Natural killer cell (primary cell): ENCODE data around the gene KLHL30. TPM values are rescaled to one million over a fixed set of nuclear protein-coding genes. Genes with fewer than 3 reads are reported as not detected.

Source experiments
- ATAC-seq, 3 donors: fragments of 150-1000 bp in 2 of 3; fragments of 200-7000 bp in 1 of 3; cut with Tn5 transposase; 1 replicate in 1 of 3; 2 replicates in 2 of 3; pipeline ENCODE4 v1.10.0; 2021; ENCODE audit warnings: mild to moderate bottlenecking in 2 of 3, moderate library complexity in 2 of 3
- DNase-seq, 2 donors: peaks; one replicate each; pipeline versions ENCODE4 v3.0.0 to v3.0.0-alpha.2; 2013 to 2021; ENCODE audit warnings: mixed read lengths in 1 of 2
- H3K27ac ChIP-seq: one replicate; pipeline ENCODE4 v1.5.1; 2013; ENCODE audit warnings: mild to moderate bottlenecking, low read length
- H3K27me3 ChIP-seq: one replicate; pipeline ENCODE4 v1.6.1; 2013; ENCODE audit warnings: low read length; ENCODE audit not compliant: control insufficient read depth, insufficient read depth
- H3K36me3 ChIP-seq: one replicate; pipeline ENCODE4 v1.6.1; 2013; ENCODE audit warnings: low read length; ENCODE audit not compliant: control insufficient read depth, insufficient read depth
- H3K4me1 ChIP-seq: one replicate; pipeline ENCODE4 v1.6.1; 2013; ENCODE audit warnings: low read length; ENCODE audit not compliant: control insufficient read depth, insufficient read depth
- H3K4me3 ChIP-seq: one replicate; pipeline ENCODE4 v1.5.1; 2013; ENCODE audit warnings: low read length
- H3K9me3 ChIP-seq: one replicate; pipeline ENCODE4 v1.6.1; 2013; ENCODE audit warnings: low read length; ENCODE audit not compliant: control insufficient read depth, insufficient read depth
- H3K27ac Mint-ChIP-seq, 2 donors: one replicate each; pipeline ENCODE4 v1.8.0; 2022; ENCODE audit warnings: mild to moderate bottlenecking in 2 of 2, mixed read lengths in 2 of 2, moderate library complexity in 1 of 2
- H3K27me3 Mint-ChIP-seq, 2 donors: one replicate each; pipeline ENCODE4 v1.8.0; 2022; ENCODE audit warnings: low read depth in 2 of 2, mixed read lengths in 2 of 2
- H3K36me3 Mint-ChIP-seq: one replicate; pipeline ENCODE4 v1.8.0; 2022; ENCODE audit warnings: mixed read lengths
- H3K4me1 Mint-ChIP-seq, 2 donors: one replicate each; pipeline ENCODE4 v1.8.0; 2022; ENCODE audit warnings: mixed read lengths in 2 of 2
- H3K4me3 Mint-ChIP-seq: one replicate; pipeline ENCODE4 v1.8.0; 2022; ENCODE audit warnings: mild to moderate bottlenecking, moderate library complexity, mixed read lengths
- H3K9me3 Mint-ChIP-seq, 2 donors: one replicate each; pipeline ENCODE4 v1.8.0; 2022; ENCODE audit warnings: mixed read lengths in 2 of 2
- WGBS: methylation state at CpG from one replicate; pipeline ENCODE4 v1.1.7; 2013; ENCODE audit warnings: missing lambda C conversion rate; ENCODE audit not compliant: insufficient coverage; 5-methylcytosine and 5-hydroxymethylcytosine counted together
- intact Hi-C: fragments of 100-400 bp; cut with micrococcal nuclease; formaldehyde crosslinking; loops from one replicate; pipeline ENCODE4 v1.14.2; 2022
- total RNA-seq, 4 donors: library from RNA; stranded (reverse); fragments of 120-200 nt in 1 of 4; gene quantifications; one replicate each; pipeline versions ENCODE4 v1.2.3 to v1.2.4, GENCODE V29; 2013 to 2022
- TF ChIP-seq, protein P1 (sequence below): fragments of 200-600 bp; IDR thresholded peaks from one replicate; pipeline ENCODE4 v1.8.0; 2022; ENCODE audit warnings: antibody characterized with exemption

Gene KLHL30
- total RNA-seq, 3 donors from 2014 or later (not counting 1 experiment from before 2014, with no cell fraction given): not detected

DNA sequence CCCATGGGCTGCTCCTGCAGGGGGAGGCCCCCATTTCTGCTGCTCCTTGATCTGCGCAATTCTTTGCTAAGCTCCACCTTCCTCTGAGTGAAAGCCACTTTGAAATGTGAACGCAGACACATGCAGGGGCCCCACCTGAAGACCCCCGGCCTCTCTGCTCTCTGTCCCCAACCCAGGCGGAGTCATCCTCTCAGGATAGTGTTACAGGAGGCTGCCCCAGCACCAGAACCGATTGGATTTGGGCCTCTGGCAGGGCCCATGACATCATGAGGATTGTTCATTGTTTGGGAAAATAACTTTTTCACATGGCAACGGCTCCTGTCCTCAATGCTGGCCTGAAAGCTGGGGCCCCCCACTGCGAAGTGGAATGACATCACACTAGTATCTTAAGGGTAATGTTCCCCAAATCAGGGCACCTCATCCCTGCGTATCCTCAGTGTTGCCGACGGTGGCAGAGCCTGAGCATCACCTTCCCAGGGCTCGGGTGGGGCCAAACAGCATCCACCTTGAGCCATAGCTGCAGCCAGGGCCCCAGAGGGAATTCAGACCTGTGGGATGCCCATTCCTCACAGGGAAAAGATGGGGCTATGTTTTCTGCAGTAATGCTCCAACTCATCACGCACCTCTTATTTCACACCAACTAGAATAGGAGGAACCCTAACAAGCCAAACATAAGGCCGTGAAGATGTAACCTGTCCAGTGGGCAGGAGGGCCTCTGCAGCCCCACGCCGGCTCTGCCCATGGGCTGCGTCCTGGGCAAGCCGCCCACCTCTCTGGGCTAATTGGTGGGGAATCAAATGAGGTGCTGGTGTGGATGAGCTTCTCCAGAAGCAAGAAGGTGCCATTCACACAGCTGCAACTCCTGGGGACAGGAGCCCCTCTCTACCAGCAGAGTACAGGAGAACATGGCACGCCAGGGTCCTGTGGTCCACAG is 17.6 kb downstream of the KLHL30 start:
- WGBS: 85% methylated on average over 18 of the region's 18 CpGs
- H3K9me3 Mint-ChIP-seq: no peaks in the 10 kb centered on the region

DNA sequence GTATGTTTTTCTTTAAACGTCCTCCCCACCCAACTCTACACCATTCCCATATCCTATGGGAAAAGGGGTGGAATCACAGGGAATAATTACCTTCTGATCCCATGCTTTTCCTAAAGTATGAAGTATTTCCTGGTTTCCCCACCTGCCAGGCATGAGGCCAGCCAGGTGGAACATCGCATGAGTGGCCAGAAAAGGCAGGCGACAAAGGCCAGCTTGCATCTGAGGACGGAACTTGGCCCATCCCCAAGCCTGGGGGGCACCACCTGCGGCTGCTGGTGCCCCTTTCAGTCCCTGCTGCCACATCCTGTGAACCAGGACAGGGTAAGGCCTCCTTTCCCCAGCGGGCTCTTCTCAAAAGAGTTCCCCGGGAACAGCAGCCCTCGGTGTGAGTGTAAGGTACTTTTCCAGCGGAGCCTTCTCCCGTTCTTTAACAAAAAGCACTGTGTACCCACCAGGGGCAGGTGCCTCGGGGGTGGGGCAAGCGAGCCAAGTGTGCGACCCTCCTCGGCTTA is 19.1 kb downstream of the KLHL30 start:
- Mint-ChIP-seq H3K4me3 (no peak overlapping the region), H3K27ac (no peak overlapping the region), H3K27me3 (peaks cover 0 to 7% of the 10 kb centered on the region in 2 donors), H3K4me1 (peaks cover 7 to 16% of the 10 kb centered on the region in 2 donors), H3K9me3 (no peaks in the 10 kb centered on the region), H3K36me3 (no peaks in the 10 kb centered on the region)
- peaks cover 22% of the 10 kb centered on the region for H3K4me1 ChIP-seq
- no peak overlapping the region for H3K4me3 ChIP-seq
- H3K27me3 ChIP-seq: peaks cover 11% of the 10 kb centered on the region
- no peaks in the 10 kb centered on the region for H3K36me3 ChIP-seq
- no peak overlapping the region for H3K27ac ChIP-seq
- no peak for DNase-seq
- H3K9me3 ChIP-seq: no peaks in the 10 kb centered on the region
- ATAC-seq: no peak
- WGBS: 92% methylated on average over 12 of the region's 14 CpGs
- TF ChIP-seq, protein P1, sequence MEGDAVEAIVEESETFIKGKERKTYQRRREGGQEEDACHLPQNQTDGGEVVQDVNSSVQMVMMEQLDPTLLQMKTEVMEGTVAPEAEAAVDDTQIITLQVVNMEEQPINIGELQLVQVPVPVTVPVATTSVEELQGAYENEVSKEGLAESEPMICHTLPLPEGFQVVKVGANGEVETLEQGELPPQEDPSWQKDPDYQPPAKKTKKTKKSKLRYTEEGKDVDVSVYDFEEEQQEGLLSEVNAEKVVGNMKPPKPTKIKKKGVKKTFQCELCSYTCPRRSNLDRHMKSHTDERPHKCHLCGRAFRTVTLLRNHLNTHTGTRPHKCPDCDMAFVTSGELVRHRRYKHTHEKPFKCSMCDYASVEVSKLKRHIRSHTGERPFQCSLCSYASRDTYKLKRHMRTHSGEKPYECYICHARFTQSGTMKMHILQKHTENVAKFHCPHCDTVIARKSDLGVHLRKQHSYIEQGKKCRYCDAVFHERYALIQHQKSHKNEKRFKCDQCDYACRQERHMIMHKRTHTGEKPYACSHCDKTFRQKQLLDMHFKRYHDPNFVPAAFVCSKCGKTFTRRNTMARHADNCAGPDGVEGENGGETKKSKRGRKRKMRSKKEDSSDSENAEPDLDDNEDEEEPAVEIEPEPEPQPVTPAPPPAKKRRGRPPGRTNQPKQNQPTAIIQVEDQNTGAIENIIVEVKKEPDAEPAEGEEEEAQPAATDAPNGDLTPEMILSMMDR: no peak
- intact Hi-C loops: no loop called here

More for the DNA sequence above, 17.6 kb downstream of the KLHL30 start:
- H3K4me3 Mint-ChIP-seq: no peak overlapping the region
- peaks cover 7 to 16% of the 10 kb centered on the region in 2 donors for H3K4me1 Mint-ChIP-seq
- H3K9me3 ChIP-seq: no peaks in the 10 kb centered on the region
- no peaks in the 10 kb centered on the region for H3K36me3 ChIP-seq
- peaks cover 22% of the 10 kb centered on the region for H3K4me1 ChIP-seq
- no peak overlapping the region for H3K4me3 ChIP-seq
- peaks cover 0 to 7% of the 10 kb centered on the region in 2 donors for H3K27me3 Mint-ChIP-seq
- H3K36me3 Mint-ChIP-seq: no peaks in the 10 kb centered on the region
- DNase-seq (no peak), ATAC-seq (no peak)
- peaks cover 10% of the 10 kb centered on the region for H3K27me3 ChIP-seq
- no peak overlapping the region for H3K27ac ChIP-seq
- intact Hi-C loops: no loop called here
- H3K27ac Mint-ChIP-seq: no peak overlapping the region
- TF ChIP-seq, protein P1: no peak

DNA sequence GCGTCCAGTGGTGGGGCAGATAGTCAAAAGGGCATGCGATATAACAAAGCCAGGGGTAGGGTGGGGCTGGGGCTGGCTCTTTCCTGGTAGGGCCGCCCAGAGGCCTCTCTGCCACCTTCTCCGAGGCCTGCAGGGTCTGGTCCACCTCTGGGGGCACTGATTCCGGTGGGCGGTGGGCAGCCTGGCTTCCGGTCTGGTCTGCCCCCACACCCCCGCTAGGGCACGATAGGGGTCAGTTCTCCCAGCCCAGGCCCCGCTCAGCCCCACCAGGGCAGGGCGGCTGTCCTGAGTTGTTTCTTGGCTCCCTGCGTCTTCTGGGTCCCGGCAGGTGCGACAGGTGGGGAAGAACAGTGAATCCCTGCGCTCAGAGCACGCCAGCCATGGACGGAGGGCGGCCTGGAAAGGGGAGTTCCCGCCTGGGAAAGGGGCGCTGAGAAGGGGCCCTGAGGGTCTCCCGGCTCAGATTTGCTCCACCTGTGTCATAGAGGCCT is 19.6 kb downstream of the KLHL30 start:
- H3K36me3 ChIP-seq: no peaks in the 10 kb centered on the region
- intact Hi-C loops: no loop called here
- peaks cover 22% of the 10 kb centered on the region for H3K4me1 ChIP-seq
- ATAC-seq: no peak
- H3K27ac Mint-ChIP-seq: no peak overlapping the region
- H3K27me3 Mint-ChIP-seq: peaks cover 0 to 7% of the 10 kb centered on the region in 2 donors
- 81% methylated on average over 21 of the region's 21 CpGs for WGBS
- H3K4me3 Mint-ChIP-seq: peak overlapping the region; percentile 45
- no peak overlapping the region for H3K27ac ChIP-seq
- no peak overlapping the region for H3K4me3 ChIP-seq
- no peaks in the 10 kb centered on the region for H3K9me3 ChIP-seq
- no peaks in the 10 kb centered on the region for H3K9me3 Mint-ChIP-seq
- TF ChIP-seq, protein P1: no peak
- peaks cover 11% of the 10 kb centered on the region for H3K27me3 ChIP-seq
- H3K36me3 Mint-ChIP-seq: no peaks in the 10 kb centered on the region
- peaks cover 7 to 16% of the 10 kb centered on the region in 2 donors for H3K4me1 Mint-ChIP-seq
- no peak for DNase-seq
